ENCODE data around the gene CCDC61.

The CCDC61 gene, protein sequence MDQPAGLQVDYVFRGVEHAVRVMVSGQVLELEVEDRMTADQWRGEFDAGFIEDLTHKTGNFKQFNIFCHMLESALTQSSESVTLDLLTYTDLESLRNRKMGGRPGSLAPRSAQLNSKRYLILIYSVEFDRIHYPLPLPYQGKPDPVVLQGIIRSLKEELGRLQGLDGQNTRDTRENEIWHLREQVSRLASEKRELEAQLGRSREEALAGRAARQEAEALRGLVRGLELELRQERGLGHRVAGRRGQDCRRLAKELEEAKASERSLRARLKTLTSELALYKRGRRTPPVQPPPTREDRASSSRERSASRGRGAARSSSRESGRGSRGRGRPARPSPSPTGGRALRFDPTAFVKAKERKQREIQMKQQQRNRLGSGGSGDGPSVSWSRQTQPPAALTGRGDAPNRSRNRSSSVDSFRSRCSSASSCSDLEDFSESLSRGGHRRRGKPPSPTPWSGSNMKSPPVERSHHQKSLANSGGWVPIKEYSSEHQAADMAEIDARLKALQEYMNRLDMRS

DNA sequence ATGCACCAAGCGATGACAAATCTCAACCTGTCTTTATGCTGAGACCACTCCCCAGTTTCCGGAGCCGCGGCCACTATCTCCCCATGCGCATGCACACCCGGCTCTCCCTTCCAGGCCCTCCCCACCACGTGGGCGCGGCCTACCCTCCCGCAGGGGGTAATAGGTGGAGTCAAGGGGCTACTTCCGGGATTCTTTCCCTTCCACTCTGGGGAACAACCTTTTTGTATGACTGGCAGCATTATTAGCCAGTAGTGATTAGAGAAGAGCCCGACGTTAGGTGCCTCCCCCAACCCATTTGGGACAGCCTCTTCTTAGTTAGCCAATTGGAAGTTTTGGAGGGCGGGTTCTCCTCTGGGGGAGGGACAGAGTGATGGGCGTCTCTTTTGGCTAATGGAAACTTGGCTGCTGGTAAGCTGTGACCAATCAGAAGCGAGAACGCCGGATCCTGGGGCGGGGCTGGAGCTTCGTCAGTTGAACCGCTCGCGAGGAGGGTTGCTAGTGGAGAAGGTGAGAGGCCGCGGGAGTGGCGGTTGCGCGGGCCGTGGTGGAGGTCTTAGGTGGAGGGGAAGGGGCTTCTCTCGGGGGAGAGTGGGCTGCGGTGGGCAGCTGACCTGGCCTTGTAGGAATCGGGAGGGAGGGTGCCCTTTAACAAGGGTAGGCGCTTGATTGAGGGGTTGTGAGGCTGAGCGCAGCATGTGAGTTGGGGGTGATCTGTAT is at the start of gene CCDC61:
Gene CCDC61, plus strand, starts transcription at position 470 of the 717 bp plus-strand sequence. CDS start 7,552 bp downstream, outside the sequence.
- DNase-seq (ENCODE audit: low read depth in 2 of 2), result peak; percentile 100

DNA sequence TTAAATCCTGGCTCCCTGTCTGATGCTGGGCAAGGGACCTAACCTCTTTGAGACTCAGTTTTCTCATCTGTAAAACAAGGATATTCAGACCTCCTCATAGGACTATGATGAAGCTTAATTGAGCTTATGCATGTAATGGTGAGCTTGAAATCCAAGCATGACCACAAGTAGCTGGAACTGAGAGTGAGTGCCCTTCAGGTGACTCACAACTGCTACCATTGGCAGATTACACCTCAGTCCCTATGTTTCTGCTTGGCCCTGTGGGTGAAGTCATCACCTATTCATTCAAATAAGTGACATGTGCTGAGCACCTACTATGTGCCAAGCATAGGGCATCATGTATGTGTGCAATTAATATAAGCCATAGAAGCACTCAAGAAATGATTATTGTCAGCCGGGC is 47.3 kb upstream of the CCDC61 start:
- no peak for DNase-seq (ENCODE audit: low read depth in 2 of 2)

DNA sequence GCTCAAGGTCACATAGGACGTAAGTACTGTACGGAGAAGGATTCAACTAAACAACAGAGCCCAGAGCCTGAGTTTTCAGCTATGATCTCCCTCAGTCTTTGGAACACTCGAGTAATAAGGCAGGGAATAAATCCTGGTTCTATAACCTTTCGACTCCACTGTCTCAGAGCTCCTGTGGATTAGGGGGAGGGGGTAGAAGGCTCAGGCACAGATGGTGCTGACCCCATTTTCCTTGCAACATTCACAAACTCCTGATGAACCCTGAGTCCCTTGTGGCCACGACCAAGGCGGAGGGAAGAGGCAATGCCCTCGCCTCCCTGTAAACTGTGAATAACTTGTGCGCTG is 43.0 kb upstream of the CCDC61 start:
- no peak for DNase-seq (ENCODE audit: low read depth in 2 of 2)

DNA sequence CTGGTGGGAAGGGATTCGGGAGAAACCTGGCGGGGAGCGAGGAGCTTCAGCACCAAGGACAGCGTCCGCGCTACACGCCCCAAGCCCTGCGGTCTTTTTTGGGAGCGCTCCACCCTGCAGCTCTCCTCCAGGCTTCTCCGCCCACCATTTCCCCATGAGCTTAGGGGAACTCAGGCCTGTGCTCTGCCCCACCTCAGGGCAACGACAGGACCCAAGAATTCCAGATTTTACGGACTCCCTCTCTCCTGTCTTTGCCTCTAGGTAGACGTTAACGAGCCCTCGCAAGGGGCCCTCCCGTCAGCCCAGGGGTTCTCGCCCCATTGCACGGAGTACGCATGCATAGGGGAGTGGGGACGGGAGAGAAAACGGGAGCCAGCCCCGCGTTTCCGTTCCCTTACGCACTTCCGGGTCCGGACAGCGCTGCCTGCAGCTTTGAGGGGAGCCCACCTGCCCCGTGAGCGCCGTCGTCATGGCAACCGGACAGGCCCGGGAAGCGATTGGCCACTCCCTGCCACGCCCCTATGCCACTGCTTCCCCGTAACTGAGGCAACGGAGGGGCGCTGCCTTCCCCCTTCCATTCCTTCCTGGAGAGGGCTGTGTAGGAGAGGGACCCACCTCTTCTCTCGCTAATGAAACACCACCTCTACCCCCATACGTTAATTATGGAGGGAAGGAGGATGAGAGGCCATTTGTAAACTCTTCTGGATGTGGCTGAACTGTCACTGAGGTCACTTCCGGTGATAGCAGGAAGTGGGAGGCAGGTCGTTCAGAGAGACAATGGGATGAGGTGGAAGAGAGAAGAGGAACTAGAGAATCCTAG is 42.4 kb upstream of the CCDC61 start:
- DNase-seq (ENCODE audit: low read depth in 2 of 2), result peak; percentile 7 to 20

DNA sequence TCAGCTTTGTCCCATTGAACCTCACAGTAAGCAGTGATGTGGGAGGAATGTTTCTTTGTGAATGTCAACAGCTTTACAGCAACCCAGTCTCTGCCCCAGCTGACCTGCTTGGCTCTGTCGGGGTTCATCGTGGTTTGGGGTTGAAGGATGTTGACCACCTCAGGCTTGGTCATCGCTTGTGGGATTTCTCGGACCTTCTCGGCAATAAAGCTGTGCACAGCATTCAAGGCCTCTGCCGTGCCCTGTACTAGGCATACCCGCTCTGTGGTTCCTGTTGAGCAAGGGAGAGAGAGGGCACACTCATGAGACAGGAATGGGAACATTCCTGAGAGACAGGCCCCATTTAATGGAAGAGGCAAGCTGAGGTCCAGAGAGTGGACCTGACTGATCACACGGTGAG is 41.6 kb upstream of the CCDC61 start:
- no peak for DNase-seq (ENCODE audit: low read depth in 2 of 2)

DNA sequence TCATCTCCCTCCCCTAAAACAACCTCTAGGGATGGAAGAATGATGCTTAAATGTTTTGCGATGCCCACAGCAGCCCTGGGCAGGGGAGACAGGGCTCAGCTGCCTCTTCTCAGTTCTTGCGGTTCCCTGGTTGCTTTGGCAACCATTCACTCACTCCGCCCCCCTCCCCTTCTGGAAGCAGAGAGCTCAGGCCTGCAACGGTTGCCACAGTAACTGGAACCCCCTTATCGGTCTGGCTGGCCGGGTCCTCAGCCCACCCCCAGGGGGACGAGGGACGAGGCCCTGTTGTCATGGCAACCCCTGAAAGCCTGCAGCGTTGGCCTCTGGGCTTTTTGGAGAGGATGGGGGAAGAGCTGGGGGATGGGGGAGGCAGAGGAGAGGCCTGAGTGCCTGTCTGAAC is 41.1 kb upstream of the CCDC61 start:
- no peak for DNase-seq (ENCODE audit: low read depth in 2 of 2)

DNA sequence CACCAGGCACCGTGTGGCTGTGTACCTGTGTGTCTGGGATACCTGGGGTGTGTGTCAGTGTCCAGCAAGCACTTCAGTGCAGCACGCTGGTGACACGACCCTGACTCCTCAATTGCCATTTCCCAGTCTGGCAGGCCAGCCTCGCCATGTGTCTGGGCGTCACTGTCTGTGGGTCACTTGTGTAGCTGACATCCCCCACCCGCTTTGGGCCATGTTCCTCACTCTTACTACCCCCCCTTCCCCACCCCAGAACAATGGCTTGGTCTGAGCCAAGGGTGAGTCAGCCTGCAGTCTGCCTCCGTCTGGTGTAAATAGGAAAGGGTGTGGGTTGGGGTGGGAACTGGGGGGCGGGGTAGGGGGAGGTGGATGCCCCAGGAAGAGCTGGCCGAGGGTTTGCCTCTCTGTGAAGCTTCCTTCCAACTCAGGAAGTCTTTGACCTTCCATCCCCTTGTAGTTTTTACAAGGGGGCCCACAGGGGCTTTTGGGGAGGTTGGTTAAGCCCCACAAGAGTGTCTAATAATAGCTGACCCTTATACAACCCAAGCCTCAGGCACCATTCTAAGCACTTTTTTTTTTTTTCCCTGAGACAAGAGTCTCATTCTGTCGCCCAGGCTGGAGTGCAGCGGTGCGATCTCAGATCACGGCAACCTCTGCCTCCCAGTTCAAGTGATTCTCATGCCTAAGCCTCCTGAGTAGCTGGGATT is 39.2 kb upstream of the CCDC61 start:
- DNase-seq (ENCODE audit: low read depth in 2 of 2), result no peak

DNA sequence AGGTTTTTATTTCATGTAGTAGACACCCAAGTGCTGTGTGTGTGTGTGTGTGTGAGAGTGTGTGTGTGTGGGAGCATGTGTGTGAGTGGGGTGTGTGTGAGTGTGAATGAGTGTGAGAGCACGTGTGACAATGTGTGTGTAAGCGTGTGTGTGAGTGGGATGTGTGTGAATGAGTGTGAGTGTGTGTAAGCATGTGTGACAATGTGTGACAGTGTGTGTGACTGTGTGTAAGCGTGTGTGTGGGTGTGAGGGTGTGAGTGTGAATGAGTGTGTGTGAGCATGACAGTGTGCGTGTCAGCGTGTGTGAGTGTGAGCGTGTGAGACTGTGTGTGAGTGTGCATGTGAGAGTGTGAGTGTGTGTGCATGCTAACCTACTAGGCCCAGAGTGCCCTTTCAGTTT is 36.9 kb upstream of the CCDC61 start:
- DNase-seq (ENCODE audit: low read depth in 2 of 2), result no peak

DNA sequence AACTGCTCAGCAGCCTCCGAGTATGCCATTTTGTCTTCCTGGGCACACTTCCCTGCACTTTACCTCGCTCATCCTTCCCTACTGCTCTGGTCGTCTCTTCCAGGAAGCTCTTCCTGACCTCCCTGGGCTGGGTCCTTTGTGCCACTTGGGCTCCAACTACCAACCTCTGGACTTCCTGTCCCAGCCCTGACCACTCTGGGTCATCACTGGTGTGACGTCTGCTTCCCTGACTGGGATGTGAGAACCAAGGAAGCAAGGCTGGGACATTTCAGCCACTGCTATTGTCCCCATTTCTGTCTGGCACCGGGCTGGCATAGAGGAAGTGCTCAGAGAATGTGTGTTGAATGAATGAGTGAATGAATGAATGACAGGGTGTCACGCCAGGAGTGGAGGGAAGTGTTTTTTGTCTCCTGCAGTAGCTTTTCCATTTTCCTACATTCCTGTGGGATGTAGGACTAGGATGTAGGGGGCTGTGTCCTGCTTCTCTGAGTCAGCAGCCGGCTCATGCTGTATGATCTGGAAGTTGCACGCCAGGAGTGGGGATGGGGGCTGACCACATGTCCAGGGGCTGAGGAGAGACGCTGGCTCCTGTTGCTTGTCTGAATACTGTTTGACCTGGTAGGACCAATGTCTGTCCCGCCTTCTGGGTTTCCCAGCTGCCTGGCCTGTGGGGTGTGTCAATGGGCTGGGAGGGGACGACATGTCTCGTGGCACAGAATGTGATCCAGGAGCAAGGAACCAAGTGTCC is 36.3 kb upstream of the CCDC61 start:
- no peak for DNase-seq (ENCODE audit: low read depth in 2 of 2)

DNA sequence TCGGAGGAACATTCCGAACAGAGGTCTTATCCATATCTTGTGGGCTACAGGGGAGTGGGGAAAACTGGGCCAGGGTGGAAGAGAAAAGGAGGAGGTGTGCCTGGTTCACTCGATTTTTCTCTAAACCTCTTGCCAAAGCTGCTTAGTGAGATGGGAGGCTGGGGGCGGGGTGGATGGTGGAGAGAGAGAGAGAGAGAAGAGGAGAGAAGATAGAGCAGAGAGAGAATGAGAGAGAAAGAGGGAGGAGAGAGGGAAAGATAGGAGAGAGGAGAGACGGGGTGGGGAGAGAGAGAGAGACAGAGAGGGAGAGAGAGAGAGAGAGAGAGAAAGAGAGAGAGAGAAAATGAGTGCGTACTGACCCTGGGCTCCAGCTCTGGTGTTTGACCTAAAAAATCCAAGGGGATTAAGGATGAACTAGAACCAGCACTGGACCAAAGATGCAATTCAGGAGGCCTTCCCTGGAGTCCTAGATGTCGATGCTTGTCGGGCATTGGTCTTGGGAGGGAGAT is 35.7 kb upstream of the CCDC61 start:
- DNase-seq (ENCODE audit: low read depth in 2 of 2), result no peak

DNA sequence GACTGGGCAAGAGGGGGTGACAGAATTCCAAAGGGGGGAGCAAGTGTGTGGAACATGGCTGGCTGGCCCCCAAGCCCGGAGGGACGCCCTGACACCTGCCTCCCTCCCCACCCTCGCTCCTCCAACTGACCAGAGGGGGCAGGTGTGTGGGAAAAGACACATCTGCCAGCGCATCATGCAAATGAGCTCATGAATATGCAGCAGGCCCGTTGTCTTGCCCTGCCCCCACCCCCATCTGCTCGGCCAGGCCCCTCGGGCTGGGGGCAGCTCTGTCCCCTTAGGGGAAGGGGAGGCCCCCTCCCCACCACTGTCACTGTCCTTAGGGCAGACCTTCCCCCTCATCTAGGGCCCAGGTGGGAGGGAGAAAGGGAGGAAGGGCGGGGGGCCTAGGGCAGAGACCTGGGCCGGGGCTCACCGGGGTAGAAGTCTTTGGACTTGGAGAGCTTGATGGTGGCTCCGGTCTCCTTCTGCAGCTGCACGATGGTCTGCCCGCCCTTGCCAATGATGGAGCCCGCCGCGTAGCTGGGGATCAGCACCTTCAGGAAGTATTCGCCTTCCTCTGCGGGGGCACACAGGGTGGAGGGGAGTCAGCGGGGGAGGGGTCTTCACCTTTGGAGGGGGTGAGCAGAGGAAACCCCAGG is 34.6 kb upstream of the CCDC61 start:
- no peak for DNase-seq (ENCODE audit: low read depth in 2 of 2)

DNA sequence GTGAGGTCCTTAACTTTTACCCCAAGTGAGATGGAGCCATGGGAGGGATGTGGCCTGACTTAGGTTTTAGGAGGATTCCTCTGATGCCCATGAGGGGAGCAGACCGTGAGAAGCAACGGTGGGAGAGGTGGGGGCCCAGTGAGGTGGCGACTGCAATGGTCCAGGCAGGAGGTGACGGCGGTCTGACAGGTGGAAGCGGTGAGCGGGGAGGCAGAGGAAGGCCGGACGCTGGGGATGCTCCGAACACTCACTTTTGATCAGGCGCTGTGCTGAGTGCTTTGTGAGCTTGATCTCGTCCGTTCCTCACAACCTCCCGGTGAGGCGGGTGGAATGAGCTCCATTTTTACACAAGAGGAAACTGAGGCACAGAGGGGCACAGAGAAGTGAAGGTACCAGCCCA is 33.2 kb upstream of the CCDC61 start:
- DNase-seq (ENCODE audit: low read depth in 2 of 2), result no peak

DNA sequence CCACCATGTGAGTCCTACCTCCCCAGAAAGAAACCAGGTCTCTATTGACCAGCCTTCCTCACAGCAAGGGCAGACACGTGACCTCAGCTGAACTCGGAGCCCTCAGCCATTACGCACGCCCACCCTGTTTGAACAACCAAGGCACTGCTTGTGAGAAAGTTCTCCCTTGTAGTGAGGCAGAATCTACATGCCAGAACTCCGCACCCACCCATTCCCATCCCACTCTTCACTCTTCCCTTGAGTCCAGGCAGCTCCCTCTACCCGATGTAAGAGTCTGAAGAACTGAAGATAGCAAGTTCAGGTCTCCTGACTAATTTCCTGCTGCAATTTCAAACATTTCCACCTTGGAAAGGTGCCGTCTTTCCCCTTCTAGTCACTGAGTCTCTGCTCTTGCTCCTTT is 28.0 kb upstream of the CCDC61 start:
- no peak for DNase-seq (ENCODE audit: low read depth in 2 of 2)

DNA sequence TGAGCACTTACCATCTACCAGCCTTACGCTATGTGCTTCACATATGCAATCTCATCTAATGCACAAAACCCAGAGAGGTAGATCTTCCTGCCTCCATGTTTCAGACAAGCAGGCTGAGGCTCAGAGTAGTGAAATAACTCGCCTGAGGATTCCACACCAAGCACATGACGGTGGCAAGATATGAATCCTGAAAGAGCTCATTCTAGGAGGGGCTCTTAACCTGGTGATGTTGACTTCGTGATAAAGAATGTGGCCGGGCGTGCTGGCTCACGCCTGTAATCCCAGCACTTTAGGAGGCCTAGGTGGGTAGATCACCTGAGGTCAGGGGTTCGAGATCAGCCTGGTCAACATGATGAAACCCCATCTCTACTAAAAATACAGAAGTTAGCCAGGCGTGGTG is 26.6 kb upstream of the CCDC61 start:
- DNase-seq (ENCODE audit: low read depth in 2 of 2), result no peak

DNA sequence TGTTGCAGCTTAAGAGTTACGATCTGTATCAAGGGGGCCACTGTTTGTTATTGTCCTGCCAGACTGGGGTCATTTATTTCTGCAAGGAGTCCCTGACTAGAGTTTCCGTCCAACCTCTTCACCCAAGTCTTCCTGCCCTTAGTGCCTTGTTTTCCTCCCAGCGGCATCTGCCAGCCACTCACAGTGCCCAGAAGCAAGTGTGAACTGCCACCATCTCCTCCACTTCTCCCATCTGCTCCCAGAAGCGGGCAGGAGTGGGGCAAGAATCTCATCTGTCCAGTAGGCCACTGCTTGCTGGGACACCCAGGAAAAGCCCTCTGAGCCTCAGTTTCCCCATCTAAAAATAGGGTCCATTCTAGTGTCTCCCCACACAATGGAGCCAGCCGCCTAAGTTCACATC is 25.6 kb upstream of the CCDC61 start:
- DNase-seq (ENCODE audit: low read depth in 2 of 2), result no peak

DNA sequence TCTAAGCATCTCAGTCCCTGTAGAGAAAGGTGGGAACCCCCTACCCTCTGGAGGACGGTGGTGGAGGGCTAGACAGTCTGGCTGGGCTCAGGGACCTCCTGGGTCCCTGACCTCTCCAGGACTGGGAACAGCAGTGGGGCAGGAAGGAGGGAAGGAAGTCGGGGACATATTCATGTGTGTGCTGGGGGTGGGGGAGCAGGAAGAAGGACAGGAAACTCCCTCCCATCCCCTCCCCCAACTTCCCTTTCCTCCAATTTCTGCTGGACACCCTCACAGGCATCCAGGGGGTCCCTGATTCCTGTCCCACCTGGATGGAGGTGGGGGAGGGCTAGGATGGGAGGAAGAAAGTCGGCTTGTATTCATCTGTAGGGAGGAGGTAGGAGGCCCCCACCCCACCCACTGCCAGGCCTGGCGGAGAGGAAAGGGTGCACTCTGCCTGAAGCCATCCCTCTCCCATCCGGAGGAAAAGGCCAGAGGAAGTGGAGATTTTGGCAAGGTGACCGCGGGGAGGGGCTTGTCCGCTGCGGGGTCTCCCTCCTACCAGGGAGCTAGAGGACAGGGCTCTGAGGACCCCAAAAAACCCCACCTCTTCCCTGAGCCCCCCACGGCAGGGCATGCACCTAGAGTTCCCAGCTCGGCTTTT is 23.9 kb upstream of the CCDC61 start:
- no peak for DNase-seq (ENCODE audit: low read depth in 2 of 2)

DNA sequence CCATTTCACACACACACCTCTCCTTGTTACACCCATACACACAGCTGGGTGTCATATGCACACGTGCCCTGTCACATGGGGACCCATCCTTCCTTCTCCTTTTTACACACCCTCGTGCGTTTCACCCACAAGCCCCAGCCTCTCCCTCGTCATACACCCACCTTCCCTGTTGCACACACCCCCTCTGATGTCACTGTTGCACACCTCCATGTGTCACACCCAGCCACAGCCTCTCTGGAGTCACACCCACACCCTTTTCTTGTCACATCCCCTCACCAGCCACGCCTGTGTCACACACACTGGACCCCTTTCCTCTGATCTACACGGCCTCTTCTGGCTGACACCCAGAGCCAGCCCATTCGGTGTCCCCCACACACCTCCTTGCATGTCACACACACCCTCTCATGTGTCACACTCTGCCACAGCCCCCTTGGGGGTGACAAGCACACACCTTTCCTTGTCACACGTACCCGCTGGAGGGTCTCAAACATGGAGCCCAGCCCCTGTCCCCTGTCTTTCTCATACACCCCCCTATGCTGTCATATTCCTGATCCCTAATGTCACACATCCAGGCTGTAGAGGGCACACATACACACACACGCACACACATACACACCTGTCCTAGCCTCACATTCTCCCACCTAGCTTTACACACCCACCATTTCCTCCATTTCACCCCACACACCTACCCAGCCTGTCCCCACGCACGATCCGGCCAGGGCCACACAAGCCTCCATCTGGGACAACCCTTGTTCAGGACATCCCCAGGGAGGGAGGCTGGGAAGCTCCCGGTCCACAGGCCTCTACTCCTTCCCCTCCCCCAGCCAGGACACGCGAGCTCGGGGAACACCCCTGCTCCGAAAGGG is 23.0 kb upstream of the CCDC61 start:
- no peak for DNase-seq (ENCODE audit: low read depth in 2 of 2)

DNA sequence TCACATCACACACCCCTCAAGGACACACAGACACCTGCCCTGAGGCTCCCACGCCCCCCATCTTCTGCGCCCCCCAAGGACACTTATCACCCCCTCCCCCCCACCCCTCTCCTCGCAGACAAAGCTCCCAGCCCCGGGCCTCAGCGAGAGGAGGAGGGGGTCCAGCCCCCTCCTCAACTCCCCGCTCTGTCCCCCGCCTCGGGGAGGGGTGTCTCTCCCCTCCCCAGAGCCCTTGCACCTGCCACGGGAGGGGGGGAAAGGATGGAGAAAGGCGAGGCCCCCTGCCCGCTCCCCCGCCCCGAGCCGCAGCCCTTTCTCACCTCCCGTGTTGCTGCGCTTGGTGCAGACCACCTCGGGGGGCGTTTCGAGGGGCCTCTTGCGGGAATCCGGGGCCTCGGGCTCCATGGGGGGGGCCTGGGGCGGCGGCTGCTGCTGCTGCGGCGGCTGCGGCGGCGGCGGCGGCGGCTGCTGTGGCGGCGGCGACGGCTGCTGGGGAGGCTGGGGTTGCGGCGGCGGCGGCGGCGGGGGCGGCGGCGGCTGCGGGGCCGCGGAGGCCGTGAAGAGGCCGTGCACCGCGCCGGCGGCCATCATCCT is 22.2 kb upstream of the CCDC61 start:
- no peak for DNase-seq (ENCODE audit: low read depth in 2 of 2)
